Astrocyte (in vitro differentiated cells and primary cell): ENCODE data around the gene HMCES. TPM values are rescaled to one million over a fixed set of nuclear protein-coding genes. Genes with fewer than 3 reads are reported as not detected.

ENCODE experiments used
- DNase-seq: peaks from one replicate; pipeline ENCODE4 v3.0.0-alpha.2; 2010; ENCODE audit warnings: low read depth
- FAIRE-seq: peaks from 2 replicates; lab custom pipeline; 2011; peaks lifted over from hg19 to GRCh38; lab: Jason Lieb, UNC
- H2AFZ ChIP-seq: 2 replicates; pipeline ENCODE4 v1.6.0; 2012; ENCODE audit warnings: low read depth, low read length, inconsistent platforms
- H3K27ac ChIP-seq: 2 replicates; pipeline ENCODE4 v1.5.1; 2011; ENCODE audit warnings: low read depth, low read length, inconsistent platforms
- H3K27me3 ChIP-seq: 2 replicates; pipeline ENCODE4 v1.6.0; 2011; ENCODE audit warnings: low read length, inconsistent platforms; ENCODE audit not compliant: insufficient read depth
- H3K36me3 ChIP-seq: 2 replicates; pipeline ENCODE4 v1.5.1; 2011; ENCODE audit warnings: low read length, inconsistent platforms; ENCODE audit not compliant: insufficient read depth
- H3K4me1 ChIP-seq: 2 replicates; pipeline ENCODE4 v1.5.1; 2011; ENCODE audit warnings: low read length, inconsistent platforms; ENCODE audit not compliant: insufficient read depth
- H3K4me2 ChIP-seq: 2 replicates; pipeline ENCODE4 v1.6.0; 2012; ENCODE audit warnings: low read length, inconsistent platforms
- H3K4me3 ChIP-seq: 2 replicates; pipeline ENCODE4 v1.5.1; 2011; ENCODE audit warnings: low read depth, mild to moderate bottlenecking, low read length, inconsistent platforms; ENCODE audit not compliant: insufficient read depth
- H3K79me2 ChIP-seq: 2 replicates; pipeline ENCODE4 v1.6.0; 2012; ENCODE audit warnings: mild to moderate bottlenecking, low read length, inconsistent platforms; ENCODE audit not compliant: insufficient read depth
- H3K9ac ChIP-seq: 2 replicates; pipeline ENCODE4 v1.6.0; 2012; ENCODE audit warnings: mild to moderate bottlenecking, low read length, inconsistent platforms
- H3K9me3 ChIP-seq: 2 replicates; pipeline ENCODE4 v1.5.1; 2012; ENCODE audit warnings: low read depth, mild to moderate bottlenecking, low read length, inconsistent platforms; ENCODE audit not compliant: insufficient read depth
- H4K20me1 ChIP-seq: 2 replicates; pipeline ENCODE4 v1.6.0; 2012; ENCODE audit warnings: low read length, inconsistent platforms; ENCODE audit not compliant: insufficient read depth
- H3K27ac Mint-ChIP-seq: one replicate; pipeline ENCODE4 v1.8.0; 2021; ENCODE audit warnings: mild to moderate bottlenecking, mixed read lengths; ENCODE audit not compliant: unreplicated experiment
- H3K27me3 Mint-ChIP-seq: one replicate; pipeline ENCODE4 v1.8.0; 2021; ENCODE audit warnings: low read depth, mixed read lengths; ENCODE audit not compliant: unreplicated experiment
- H3K36me3 Mint-ChIP-seq: one replicate; pipeline ENCODE4 v1.8.0; 2021; ENCODE audit warnings: low read depth, mixed read lengths; ENCODE audit not compliant: unreplicated experiment
- H3K4me1 Mint-ChIP-seq: one replicate; pipeline ENCODE4 v1.8.0; 2021; ENCODE audit warnings: low read depth, mixed read lengths; ENCODE audit not compliant: unreplicated experiment
- H3K4me3 Mint-ChIP-seq: one replicate; pipeline ENCODE4 v1.8.0; 2021; ENCODE audit warnings: mild to moderate bottlenecking, moderate library complexity, mixed read lengths; ENCODE audit not compliant: unreplicated experiment
- H3K9me3 Mint-ChIP-seq: one replicate; pipeline ENCODE4 v1.8.0; 2021; ENCODE audit warnings: mild to moderate bottlenecking, mixed read lengths; ENCODE audit not compliant: unreplicated experiment
- EZH2 ChIP-seq: IDR thresholded peaks from 2 replicates; pipeline ENCODE4 v1.6.1; 2012; ENCODE audit warnings: mild to moderate bottlenecking, low read length, inconsistent platforms; ENCODE audit not compliant: insufficient read depth
- microRNA-seq: library from miRNA; unstranded; fragments of <30 nt; microRNA quantifications from one replicate; pipeline ENCODE4 v1.2.0, GENCODE V29; 2020
- total RNA-seq: library from RNA; stranded (reverse); gene quantifications from 2 replicates; pipeline ENCODE4 v1.2.1, GENCODE V29; 2021
- TF ChIP-seq, protein P1 (sequence below): IDR thresholded peaks from 2 replicates; pipeline ENCODE4 v1.5.1; 2011; ENCODE audit warnings: low read depth, mild to moderate bottlenecking, inconsistent platforms, low read length, moderate library complexity; ENCODE audit not compliant: insufficient read depth

Gene HMCES
- total RNA-seq, 1 donor from 2014 or later = 27.4 TPM

DNA sequence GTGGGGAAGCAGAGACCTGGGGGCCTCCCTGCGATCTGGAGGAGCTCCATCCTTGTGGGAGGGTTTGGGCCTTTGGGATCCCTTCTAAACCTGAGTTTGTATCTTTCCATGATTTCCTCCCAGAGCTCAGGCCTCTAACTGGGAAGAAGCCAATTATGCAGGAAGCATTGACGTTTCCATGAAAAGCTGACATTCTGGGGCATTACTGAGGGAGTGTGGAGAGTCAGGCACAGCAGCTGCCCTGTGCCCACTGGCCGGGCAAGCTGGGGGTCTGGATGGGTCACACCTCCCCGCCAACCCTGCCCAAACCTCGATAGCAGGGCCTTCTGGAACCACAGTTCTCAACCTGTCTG is 74.9 kb downstream of the HMCES start:
- no peak for DNase-seq
- no peak for FAIRE-seq
- Histone ChIP-seq H3K9ac (no peak overlapping the region), H2AFZ (no peak overlapping the region), H4K20me1 (no peaks in the 10 kb centered on the region), H3K27ac (no peak overlapping the region), H3K4me3 (no peak overlapping the region), H3K27me3 (peaks cover 2% of the 10 kb centered on the region), H3K4me1 (no peaks in the 10 kb centered on the region), H3K36me3 (no peaks in the 10 kb centered on the region), H3K9me3 (no peaks in the 10 kb centered on the region), H3K4me2 (no peak overlapping the region), H3K79me2 (no peaks in the 10 kb centered on the region)
- H3K4me3 Mint-ChIP-seq = no peak overlapping the region
- peaks cover 28% of the 10 kb centered on the region for H3K27me3 Mint-ChIP-seq
- no peak overlapping the region for H3K27ac Mint-ChIP-seq
- no peaks in the 10 kb centered on the region for H3K9me3 Mint-ChIP-seq
- peaks cover 5% of the 10 kb centered on the region for H3K36me3 Mint-ChIP-seq
- no peak for TF ChIP-seq EZH2
- TF ChIP-seq, protein P1, sequence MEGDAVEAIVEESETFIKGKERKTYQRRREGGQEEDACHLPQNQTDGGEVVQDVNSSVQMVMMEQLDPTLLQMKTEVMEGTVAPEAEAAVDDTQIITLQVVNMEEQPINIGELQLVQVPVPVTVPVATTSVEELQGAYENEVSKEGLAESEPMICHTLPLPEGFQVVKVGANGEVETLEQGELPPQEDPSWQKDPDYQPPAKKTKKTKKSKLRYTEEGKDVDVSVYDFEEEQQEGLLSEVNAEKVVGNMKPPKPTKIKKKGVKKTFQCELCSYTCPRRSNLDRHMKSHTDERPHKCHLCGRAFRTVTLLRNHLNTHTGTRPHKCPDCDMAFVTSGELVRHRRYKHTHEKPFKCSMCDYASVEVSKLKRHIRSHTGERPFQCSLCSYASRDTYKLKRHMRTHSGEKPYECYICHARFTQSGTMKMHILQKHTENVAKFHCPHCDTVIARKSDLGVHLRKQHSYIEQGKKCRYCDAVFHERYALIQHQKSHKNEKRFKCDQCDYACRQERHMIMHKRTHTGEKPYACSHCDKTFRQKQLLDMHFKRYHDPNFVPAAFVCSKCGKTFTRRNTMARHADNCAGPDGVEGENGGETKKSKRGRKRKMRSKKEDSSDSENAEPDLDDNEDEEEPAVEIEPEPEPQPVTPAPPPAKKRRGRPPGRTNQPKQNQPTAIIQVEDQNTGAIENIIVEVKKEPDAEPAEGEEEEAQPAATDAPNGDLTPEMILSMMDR = no peak
- H3K4me1 Mint-ChIP-seq = peaks cover 3% of the 10 kb centered on the region

Small RNAs within 50 kb of the gene (microRNA-seq; reads per million reads assigned to microRNA genes)
- gene MIR6826 = not detected

Other genes starting within 250 kb of the HMCES start
- not detected in 2 replicates for gene GP9, start 218.1 kb upstream of the HMCES start, total RNA-seq
- 34.5 and 35.0 TPM in 2 replicates for gene RAB43, start 157.1 kb upstream of the HMCES start, total RNA-seq
- gene ISY1, start 117.8 kb upstream of the HMCES start, total RNA-seq = 26.6 and 29.7 TPM in 2 replicates
- gene CNBP, start 95.0 kb upstream of the HMCES start, total RNA-seq = 206 and 227 TPM in 2 replicates
- 267 and 275 TPM in 2 replicates for gene COPG1, start 29.3 kb upstream of the HMCES start, total RNA-seq
- gene EFCAB12, start 149.8 kb downstream of the HMCES start, total RNA-seq = 0.14 and 0.26 TPM in 2 replicates
- gene MBD4, start 161.1 kb downstream of the HMCES start, total RNA-seq = 22.3 and 22.8 TPM in 2 replicates
- gene IFT122, start 161.4 kb downstream of the HMCES start, total RNA-seq = 17.7 and 19.9 TPM in 2 replicates
- gene RHO, start 249.8 kb downstream of the HMCES start, total RNA-seq = not detected in 2 replicates